ENCODE measurements around the gene MPND.
A peak's percentile ranks its signal among the peaks of the same experiment; 100 is the strongest.
"Not testable (repeated sequence)": the region's sequence is repeated elsewhere in the genome, so short reads cannot be mapped to it uniquely, and the experiment has no call there.

MPND gene

DNA sequence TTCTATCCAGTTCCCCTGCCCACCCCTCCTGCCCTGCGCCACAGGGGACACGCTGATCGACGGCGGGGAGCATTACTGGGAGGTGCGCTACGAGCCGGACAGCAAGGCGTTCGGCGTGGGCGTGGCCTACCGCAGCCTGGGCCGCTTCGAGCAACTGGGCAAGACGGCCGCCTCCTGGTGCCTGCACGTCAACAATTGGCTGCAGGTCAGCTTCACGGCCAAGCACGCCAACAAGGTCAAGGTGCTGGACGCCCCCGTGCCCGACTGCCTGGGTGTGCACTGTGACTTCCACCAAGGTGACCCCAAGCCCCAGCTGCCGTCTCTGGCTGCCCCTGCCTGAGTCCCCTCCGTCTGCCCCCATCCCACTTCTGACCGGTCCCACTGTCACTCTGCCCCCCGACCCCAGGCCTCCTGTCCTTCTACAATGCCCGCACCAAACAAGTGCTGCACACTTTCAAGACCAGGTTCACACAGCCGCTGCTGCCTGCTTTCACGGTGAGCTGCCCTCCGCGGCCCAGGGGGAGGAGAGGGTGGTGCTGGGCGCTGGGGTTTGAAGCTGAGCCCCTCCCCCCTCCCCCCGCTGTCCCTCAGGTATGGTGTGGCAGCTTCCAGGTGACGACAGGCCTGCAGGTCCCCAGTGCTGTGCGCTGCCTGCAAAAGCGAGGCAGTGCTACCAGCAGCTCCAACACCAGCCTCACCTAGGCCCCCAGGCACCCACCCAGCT, 20.3 kb upstream of the MPND start:
- no peak for DNase-seq

DNA sequence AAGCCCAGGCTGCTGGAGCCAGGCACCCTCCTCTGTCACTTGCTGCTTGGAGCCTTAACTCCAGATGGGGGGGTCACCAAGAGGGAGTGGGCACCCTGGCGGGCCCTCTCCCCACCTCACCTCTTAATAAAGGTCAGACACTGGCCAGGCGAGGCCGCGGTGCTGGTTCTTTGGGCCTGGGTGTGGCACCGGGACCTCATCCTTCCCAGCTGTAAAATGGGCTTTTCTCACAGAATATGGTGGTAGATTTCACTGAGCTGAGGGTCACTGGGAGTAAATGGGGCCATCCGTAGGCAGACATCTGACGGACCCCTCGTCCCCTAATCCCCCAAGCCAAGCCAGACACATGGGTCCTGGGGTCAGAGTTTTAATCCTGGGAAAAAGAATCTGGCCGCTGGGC, 19.7 kb upstream of the MPND start:
- DNase-seq = no peak

DNA sequence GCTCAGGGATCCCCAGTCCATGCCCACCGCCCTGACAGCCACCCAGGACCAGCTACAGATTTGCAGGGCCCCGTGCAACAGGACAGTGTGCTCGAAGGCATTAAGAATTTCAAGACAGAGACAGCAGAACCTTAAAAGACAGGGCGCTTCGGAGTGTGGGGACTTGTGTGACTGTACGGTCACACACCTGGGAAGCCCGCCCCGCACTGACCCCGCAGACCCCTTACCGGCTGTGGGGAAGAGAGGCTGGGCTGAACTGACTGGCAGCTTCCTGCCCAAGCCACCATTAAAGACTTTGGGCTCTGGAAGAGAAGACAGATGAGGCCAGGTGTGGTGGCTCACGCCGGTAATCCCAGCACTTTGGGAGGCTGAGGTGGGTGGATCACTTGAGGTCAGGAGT, 19.1 kb upstream of the MPND start:
- no peak for DNase-seq

DNA sequence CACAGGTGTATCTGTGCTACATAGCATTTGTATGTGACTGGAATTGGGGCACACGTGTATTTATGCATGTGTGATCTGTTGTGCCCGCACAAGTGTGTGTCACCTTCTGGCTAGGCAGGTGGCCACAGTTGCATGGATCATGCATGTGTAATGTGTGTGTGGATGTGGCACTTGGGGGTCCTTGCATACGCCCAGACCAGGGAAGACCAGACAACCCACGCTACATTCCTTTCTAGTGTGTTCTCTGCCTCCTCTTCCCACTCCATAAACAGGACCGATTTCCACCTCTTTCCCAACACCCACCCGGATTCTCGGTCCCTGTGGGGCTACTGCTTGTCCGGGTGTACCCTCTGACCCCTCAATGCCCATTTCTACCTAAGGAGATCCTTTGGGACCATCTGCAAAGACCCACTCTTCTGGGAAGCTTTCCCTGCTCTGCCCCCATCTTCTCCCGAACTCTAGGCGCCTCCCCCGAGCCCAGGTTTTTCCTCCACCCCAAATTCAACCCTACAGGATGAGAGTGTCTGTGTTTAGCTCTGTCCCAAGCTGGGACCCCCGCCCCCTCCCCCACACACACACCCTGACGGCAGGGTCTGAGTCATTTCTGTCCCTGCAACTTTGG, 17.0 kb upstream of the MPND start:
- DNase-seq = no peak

DNA sequence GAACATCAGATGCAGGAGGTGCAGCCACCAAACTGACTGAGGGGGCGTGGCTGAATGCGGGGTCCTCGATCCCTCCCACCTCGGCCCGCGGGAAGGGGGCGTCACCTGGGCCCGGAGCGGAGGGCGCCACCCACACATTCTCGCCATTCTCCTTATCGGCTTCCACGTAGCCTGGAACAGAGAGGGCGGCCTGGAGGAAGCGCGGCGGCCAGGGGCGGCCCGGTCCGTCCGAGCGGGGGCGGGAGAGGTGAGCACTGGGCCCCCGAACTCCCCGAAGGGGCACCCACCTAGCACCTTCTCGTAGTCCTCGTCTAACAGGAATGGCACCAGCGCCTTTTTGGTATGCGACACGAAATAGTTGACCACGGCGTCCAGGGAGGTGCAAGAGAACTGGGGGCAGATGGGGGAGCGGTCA, 16.5 kb upstream of the MPND start:
- no peak for DNase-seq

DNA sequence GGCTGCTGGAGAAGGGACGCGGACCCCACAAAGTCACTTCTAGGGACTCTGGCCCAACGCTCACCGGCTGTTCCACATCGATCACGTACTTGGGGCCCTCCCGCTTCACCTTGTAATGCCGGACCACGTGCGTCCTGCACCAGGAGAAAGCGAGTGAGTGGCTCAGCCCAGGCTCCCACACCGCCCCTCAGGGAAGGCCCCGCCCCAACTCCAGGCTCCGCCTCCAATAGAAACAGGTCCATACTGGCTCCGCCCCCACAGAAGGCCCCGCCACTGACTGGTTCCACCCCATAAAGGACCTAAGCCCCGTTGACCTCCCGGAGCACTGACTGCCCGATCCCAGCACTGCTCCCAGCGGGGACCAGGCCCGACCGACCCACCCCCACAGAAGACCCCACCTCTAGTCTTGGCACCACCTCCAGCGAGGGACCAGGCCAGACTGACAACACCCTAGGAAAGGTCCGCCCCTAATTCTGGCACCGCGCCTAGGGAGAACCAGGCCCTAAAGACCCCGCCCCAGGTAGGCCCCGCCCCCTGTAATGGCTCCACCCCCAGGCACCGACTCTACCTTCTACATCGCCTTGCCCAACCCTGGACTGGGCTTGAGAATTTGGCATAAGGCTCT, 16.0 kb upstream of the MPND start:
- no peak for DNase-seq

DNA sequence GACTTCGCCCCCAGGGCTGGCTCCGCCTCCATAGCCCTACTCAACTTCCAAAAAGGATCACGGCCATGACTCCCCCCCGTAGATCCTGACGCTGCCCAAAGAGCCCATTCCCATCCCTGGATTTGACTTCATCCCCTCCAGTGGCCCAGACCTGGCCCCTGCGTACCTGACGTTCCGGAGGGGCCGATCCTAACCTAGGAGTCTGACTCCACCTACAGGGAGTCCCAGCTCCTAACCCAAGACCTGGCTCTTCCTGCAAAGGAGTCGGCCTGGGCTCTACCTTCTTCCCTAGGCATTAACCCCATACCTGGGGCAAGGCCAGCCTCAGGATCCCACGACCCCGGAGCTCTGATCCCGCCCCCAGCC, 15.5 kb upstream of the MPND start:
- no peak for DNase-seq

DNA sequence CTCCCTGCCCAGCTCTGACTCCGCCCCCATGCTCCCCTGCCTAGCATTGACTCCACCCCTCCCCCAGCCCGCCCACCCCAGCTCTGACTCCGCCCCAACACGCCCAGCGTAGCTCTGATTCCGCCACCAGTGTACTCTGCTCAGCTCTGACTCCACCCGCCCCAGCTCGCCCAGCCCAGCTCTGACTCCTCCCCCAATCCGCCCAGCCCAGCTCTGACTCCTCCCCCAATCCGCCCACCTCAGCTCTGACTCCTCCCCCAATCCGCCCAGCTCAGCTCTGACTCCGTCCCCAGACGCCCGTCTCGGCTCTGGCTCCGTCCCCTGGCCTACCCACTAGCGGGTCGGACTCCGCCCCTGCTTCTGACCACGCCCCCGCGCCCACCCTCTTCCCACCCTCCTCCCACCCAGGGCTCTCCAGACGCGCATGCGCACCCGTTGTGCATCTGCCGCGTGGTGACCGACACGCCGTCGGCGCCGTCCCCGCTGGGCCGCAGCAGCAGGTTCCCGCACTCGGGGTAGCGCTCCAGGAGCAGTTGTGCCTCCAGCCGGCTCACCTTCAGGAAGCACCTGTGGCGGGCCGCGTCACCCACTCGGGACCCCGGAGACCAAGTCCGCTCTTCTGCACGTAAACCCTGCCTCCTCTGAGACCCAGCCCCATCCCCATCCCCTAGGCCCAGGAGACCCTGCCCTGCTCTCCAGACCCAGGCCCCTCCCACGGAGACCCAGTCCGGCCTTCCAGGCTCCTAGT, 14.9 kb upstream of the MPND start:
- DNase-seq = no peak

DNA sequence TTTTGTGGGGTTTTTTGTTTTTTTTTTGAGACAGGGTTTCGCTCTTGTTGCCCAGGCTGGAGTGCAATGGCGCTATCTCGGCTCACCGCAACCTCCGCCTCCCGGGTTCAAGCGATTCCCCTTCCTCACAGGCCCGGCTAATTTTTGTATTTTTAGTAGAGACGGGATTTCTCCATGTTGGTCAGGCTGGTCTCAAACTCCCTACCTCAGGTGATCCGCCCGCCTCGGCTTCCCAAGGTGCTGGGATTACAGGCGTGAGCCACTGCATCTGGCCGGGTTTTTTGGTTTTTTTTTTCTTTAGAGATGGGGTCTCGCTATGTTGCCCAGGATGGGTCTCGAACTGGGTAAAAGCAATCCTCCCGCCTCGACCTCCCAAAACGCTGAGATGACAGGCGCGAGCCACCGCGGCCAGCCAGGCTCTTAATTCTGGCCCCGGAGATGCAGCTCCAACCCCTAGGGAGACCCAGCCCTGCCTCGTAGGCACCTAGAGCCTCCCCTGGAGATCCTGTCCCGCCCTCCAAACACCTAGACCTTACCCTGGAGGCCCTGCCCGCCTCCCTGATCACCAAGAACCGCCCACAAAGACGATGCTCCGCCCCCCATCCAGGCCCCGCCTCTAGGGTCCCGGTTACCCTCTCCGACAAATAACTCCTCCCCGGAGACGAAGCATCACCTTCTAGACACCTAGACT, 14.2 kb upstream of the MPND start:
- DNase-seq = not testable (repeated sequence)

DNA sequence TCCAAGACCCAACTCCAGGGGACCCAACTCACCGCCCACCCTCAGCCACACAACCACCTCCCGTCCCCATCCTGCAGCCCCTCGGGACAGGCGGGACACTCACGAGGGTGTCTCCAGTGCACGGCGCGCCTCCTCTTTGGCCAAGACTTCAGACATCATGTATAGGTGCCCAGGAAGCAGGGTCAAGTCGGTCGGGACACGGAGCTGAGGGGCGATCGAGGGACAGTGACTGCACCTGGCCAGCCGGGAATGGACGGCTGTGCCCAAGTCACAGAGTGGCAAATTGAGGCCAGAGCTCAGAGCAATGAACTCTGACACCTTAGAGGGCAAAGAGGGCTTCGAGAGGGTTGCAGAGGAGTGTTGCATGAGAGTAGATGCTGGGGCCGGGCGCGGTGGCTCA, 13.5 kb upstream of the MPND start:
- no peak for DNase-seq

DNA sequence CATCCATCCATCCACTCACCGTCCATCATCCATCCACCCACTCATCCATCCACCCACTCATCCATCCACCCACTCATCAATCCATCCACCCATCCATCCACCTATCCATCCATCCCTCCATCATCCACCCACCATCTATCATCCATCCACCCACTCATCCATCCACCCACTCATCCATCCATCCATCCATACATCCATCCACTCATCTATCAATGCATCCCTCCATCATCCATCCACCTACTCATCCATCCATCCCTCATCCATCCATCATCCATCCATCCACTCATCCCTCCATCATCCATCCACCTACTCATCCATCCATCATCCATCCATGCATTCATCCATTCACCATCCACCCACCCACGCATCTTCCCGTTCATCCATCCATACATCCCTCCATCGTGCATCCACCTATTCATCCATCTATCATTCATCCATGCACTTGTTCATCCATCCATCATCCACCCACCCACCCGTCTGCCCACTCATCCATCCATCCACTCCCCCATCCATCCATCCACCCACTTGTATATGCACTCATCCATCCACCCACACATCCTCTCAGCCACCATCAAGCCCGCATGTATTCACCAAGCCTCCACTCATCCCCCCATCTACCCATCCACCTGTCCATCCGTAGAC, 8.3 kb upstream of the MPND start:
- no peak for DNase-seq

DNA sequence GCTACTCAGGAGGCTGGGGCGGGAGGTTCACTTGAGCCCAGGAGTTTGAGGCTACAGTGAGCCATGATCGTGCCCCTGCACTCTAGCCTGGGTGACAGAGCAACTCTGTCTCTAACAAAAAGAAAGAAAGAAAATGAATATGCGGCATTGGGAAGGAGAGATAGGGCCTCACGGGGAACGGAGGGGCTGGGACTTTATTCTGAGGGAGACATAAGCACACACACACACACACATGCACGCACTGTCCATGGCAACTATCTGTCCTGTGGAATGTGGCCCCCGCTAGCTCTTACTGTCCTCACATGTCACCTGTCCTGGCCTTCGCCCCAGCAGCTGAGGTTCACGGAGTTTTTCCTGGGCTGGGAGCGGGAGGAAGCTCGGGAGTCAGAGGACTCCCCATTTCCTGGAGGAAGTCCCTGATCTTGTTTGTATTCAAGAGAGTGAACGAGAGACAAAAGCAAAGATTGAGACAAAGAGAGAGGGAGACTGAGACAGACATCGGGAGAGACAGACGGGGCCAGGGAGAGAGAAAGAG, 5.4 kb upstream of the MPND start:
- no peak for DNase-seq

DNA sequence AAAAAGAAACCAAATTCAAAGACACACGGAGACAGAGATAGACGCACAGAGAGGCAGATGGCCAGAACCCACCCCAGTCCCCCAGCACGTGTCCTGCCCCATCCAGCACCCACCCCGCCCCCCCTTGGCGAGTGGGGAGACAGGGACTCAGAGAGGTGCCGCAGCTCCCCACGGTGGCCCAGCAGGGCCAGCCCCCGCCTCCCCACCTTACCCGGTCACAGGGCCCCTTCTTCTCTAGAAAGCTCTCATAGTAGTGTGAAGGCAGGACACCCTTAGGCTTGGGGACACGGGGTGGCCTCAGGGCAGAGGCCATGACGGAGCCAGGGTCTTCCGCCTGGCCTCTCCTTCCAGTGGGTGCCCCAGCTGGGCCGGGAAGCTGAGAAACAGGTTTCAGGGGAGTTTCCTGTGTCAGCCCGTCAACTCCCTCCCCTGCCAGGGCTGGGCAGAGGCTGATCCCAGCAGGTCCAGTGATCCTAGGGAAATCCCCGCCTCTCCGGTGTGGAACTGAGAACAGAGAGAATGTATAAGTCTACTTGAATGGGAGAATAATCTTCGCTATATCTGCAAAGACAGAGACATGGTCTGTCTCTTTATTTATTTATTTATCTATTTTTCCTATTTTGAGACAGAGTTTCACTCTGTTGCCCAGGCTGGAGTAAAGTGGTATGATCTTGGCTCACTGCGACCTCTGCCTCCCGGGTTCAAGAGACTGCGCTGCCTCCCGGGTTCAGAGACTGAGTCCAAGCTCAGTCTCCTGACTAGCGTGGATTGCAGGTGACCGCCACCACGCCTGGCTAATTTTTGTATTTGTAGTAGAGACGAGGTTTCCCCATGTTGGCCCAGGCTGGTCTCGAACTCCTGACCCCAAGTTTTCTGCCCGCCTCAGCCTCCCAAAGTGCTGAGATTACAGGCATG, 4.7 kb upstream of the MPND start, which contains the start of gene STAP2:
STAP2 (minus strand) TSS at position 387 of the 915 bp plus-strand sequence; CDS start at position 313, 74 bp downstream.
- no peak for DNase-seq

DNA sequence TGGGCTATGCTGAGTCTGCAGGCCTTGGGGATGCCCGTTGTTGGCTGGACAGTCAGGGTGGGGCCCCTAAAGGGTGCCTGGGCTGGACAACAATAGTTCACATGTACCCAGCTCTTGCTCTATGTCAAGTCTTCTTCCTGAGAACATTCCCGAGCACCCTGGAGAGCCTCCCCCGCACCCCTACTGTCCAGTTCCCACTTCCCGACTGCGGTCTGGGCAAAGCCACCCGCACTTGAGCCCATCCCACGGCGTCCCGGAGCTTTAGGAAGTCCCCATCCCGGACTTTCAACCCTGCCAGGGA, 1.1 kb upstream of the MPND start:
- DNase-seq = no peak

DNA sequence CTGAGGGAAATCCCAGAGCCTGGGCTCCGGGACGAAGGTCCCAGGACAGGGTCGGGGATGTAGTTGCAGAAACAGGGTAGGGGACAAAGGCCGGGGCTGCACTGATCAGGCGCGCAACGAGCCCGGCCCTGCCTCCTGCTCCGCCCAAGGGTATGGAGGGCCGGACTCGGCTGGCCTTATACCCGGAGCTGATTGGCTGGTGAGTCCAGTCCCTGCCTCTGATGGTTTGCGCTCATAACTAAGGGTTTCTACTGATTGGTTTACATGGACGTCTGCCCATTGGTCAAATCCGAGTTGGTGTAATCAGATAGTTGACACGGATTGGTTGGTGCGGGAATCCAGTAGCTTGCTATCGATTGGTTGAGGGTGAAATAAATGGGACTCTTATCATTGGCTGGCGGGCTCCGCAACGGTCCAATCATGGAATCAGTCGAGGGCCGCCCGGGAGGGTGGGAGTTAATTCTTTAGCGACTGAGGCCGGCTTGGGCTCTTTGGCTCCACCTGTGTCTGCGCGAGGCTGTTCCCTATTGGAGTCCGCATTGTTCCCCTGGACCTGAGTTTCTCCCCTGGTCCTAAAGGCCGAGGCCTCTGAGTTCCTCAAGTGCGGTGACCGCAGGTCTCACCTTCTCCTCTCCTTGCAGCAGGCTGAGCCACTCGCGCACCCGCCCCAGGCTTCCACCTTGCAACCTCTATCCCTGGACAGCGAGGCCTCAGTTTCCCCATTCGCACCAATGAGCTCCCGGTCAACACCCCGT, 570 bp upstream of the MPND start:
- DNase-seq = peak; percentile 93

DNA sequence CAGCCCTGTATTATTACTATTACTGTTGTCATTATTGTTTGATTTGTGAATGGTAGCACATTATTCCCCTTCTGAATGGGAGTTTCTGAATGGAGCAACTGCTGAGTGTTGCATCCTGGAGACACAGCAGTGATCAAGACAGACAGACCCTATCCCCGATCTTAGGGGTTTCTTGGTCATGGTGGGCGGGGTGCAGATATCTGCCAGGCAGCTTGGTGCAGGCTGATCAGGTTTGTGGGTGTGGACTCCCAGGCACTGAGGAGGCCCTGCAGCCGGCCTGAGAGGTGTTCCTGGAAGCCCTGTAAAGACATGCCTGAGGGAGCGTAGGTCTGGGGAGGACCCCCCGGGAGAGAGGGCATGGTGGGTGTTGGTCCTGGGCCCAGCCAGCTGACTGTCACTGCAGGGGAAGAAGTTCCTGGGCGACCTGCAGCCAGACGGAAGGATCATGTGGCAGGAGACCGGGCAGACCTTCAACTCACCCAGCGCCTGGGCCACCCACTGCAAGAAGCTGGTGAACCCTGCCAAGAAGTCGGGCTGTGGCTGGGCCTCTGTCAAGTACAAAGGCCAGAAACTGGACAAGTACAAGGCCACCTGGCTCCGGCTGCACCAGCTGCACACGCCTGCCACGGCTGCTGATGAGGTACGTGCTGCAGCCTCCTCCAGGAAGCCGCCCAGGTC, 2.1 kb downstream of the MPND start:
- no peak for DNase-seq

DNA sequence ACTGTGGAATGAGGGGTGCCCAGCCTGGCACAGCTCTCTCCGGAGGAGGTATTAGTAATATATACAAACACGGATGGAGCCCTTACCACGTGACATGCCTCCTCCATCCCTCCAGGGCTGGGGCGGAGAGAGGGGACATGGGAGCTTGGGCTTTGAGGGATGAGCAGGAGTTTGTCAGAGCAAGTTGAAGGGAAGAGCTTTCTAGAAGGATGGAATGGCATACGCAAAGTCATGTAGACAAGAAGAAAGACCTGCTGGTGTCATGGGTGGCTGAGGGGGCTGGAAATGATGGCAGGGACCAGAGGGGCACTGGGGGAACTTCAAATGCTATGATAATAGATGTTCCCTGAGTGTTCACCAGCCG, 2.6 kb downstream of the MPND start:
- DNase-seq = no peak

DNA sequence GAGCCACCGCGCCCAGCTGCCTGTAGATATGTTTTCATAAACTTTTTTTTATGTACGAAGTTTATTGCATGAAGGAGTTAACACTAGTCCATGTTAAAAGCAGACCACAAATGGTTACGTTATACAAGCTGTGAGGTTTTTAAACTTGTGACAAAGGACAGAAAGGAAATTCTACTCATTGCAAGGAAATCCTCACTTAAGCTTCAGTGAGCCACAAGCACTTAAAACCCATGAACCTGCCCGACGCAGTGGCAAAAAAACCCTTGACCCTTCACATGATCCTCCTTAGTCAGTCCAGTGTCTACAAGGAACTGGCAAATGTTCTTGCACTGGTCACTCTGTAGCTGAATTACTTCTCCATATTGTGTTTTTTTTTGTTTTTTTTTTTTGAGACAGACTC, 4.2 kb downstream of the MPND start:
- DNase-seq = no peak

DNA sequence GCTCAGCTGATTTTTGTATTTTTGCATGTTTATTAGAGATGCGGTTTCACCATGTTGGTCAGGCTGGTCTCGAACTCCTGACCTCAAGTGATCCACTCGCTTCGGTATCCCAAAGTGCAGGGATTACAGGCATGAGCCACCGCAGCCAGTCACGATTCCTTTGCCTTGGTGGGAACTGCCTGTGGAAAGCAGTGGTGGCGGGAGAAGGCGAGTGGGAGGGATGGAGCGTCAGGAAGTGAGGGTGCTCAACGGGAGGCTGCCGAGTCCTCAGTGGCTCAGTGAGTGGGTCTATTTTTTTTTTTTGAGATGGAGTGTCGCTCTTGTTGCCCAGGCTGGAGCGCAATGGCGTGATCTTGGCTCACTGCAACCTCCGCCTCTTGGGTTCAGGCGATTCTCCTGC, 5.9 kb downstream of the MPND start:
- not testable (repeated sequence) for DNase-seq

DNA sequence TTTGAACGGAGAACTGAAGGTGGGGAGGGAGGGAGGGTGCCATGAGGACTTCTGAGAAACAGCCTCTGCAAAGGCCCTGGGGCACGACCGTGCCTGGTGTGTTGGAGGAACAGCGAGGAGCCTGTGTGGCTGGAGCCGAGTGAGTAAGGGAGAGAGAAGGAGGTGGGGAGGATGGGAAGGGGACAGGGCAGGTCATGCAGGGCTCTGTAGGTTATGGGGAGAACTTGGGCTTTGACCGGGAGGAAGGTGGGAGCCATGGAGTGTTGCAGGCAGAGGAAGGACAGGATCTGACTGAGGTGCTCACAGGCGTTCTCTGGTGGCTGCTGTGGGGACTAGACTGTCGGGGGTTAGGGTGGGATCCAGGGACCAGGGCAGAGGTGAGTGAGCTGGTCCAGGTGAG, 6.7 kb downstream of the MPND start:
- DNase-seq = no peak
